Peyer's patch (tissue), 4 donors: ENCODE data around the gene MCTP1. TPM values are rescaled to one million over a fixed set of nuclear protein-coding genes. Genes with fewer than 3 reads are reported as not detected.

Source experiments
- DNase-seq, 3 donors: peaks; one replicate each; pipeline ENCODE4 v3.0.0-alpha.2; 2017 to 2019
- H3K27ac ChIP-seq, 4 donors: fragments of 200-600 bp; sonication (generic); one replicate each; pipeline ENCODE4 v1.5.1; 2016 to 2019
- H3K27me3 ChIP-seq, 2 donors: fragments of 200-600 bp; sonication (generic); one replicate each; pipeline ENCODE4 v1.5.1; 2019
- H3K36me3 ChIP-seq, 3 donors: fragments of 200-600 bp; sonication (generic); one replicate each; pipeline ENCODE4 v1.5.1; 2016 to 2019
- H3K4me1 ChIP-seq, 4 donors: fragments of 200-600 bp; sonication (generic); one replicate each; pipeline ENCODE4 v1.5.1; 2016 to 2019
- H3K4me3 ChIP-seq, 4 donors: fragments of 200-600 bp; sonication (generic); 1 replicate in 3 of 4; 2 replicates in 1 of 4; pipeline ENCODE4 v1.5.1; 2016 to 2019; ENCODE audit warnings: mild to moderate bottlenecking in 1 of 4
- H3K9me3 ChIP-seq, 4 donors: fragments of 200-600 bp; sonication (generic); one replicate each; pipeline ENCODE4 v1.5.1; 2016 to 2019; ENCODE audit warnings: mild to moderate bottlenecking in 1 of 4
- CTCF ChIP-seq, 6 experiments: fragments of 450-650 bp in 4 of 6; fragments of 200-600 bp in 2 of 6; sonication (generic) in 1 of 6; IDR thresholded peaks; one replicate each; pipeline ENCODE4 v1.5.1; 2017 to 2019; ENCODE audit warnings: antibody characterized with exemption in 6 of 6, mild to moderate bottlenecking in 3 of 6, moderate library complexity in 1 of 6
- POLR2A ChIP-seq, 2 donors: fragments of 450-650 bp; IDR thresholded peaks; one replicate each; pipeline ENCODE4 v1.5.1; 2017; ENCODE audit warnings: antibody characterized with exemption in 2 of 2, mild to moderate bottlenecking in 2 of 2, moderate library complexity in 2 of 2
- total RNA-seq, 4 donors: library from RNA; depleted of rRNA; stranded (reverse); fragments of >200 nt; gene quantifications; one replicate each; pipeline ENCODE4 v1.1.0, GENCODE V29; 2016

MCTP1 gene
- total RNA-seq, 4 donors from 2014 or later = 4.7 to 61.1 (median 11.3) TPM

- Histone ChIP-seq H3K4me1 (no peaks in the 10 kb centered on the region), H3K4me3 (no peak overlapping the region), H3K27ac (no peak overlapping the region), H3K36me3 (peaks cover 0 to 28% (median 0%) of the 10 kb centered on the region in 3 donors), H3K27me3 (no peaks in the 10 kb centered on the region), H3K9me3 (no peaks in the 10 kb centered on the region)
- no peak for TF ChIP-seq CTCF (IDR thresholded peaks at IDR 0.05)
- TF ChIP-seq POLR2A (IDR thresholded peaks at IDR 0.05) = no peak
- no peak for DNase-seq
These were observed 577.5 kb downstream of the MCTP1 start for GRCh38 chr5:94707359-94707758.

GRCh38 chr5:94705427-94705826 is 579.5 kb downstream of the MCTP1 start:
- H3K36me3 ChIP-seq = peaks cover 0 to 17% (median 0%) of the 10 kb centered on the region in 3 donors
- H3K4me1 ChIP-seq = no peaks in the 10 kb centered on the region
- no peak for TF ChIP-seq POLR2A (IDR thresholded peaks at IDR 0.05)
- no peak for TF ChIP-seq CTCF (IDR thresholded peaks at IDR 0.05)
- H3K27ac ChIP-seq = no peak overlapping the region
- no peak for DNase-seq
- no peaks in the 10 kb centered on the region for H3K27me3 ChIP-seq
- no peak overlapping the region for H3K4me3 ChIP-seq
- no peaks in the 10 kb centered on the region for H3K9me3 ChIP-seq

GRCh38 chr5:94702729-94703128 is 582.2 kb downstream of the MCTP1 start:
- H3K4me1 ChIP-seq = no peaks in the 10 kb centered on the region
- no peaks in the 10 kb centered on the region for H3K9me3 ChIP-seq
- no peak overlapping the region for H3K4me3 ChIP-seq
- DNase-seq = no peak
- TF ChIP-seq CTCF (IDR thresholded peaks at IDR 0.05) (no peak), POLR2A (IDR thresholded peaks at IDR 0.05) (no peak)
- H3K36me3 ChIP-seq = no peaks in the 10 kb centered on the region
- no peak overlapping the region for H3K27ac ChIP-seq
- H3K27me3 ChIP-seq = no peaks in the 10 kb centered on the region

- no peaks in the 10 kb centered on the region for H3K9me3 ChIP-seq
- H3K27ac ChIP-seq = no peak overlapping the region
- DNase-seq = no peak
- no peaks in the 10 kb centered on the region for H3K36me3 ChIP-seq
- H3K4me1 ChIP-seq = no peaks in the 10 kb centered on the region
- TF ChIP-seq POLR2A (IDR thresholded peaks at IDR 0.05) = no peak
- TF ChIP-seq CTCF (IDR thresholded peaks at IDR 0.05) = no peak
- H3K27me3 ChIP-seq = no peaks in the 10 kb centered on the region
- no peak overlapping the region for H3K4me3 ChIP-seq
These were observed 584.3 kb downstream of the MCTP1 start for GRCh38 chr5:94700592-94700991.

- no peak for DNase-seq
- Histone ChIP-seq H3K4me3 (no peak overlapping the region), H3K4me1 (no peaks in the 10 kb centered on the region), H3K36me3 (peaks cover 0 to 6% (median 0%) of the 10 kb centered on the region in 3 donors), H3K27me3 (no peaks in the 10 kb centered on the region), H3K27ac (no peak overlapping the region), H3K9me3 (no peaks in the 10 kb centered on the region)
- TF ChIP-seq CTCF (IDR thresholded peaks at IDR 0.05) (no peak), POLR2A (IDR thresholded peaks at IDR 0.05) (no peak)
These were observed 585.3 kb downstream of the MCTP1 start for GRCh38 chr5:94699562-94699961.

- Histone ChIP-seq H3K4me3 (no peak overlapping the region), H3K9me3 (no peaks in the 10 kb centered on the region), H3K27me3 (no peaks in the 10 kb centered on the region), H3K27ac (no peak overlapping the region), H3K4me1 (no peaks in the 10 kb centered on the region), H3K36me3 (peaks cover 0 to 6% (median 0%) of the 10 kb centered on the region in 3 donors)
- TF ChIP-seq CTCF (IDR thresholded peaks at IDR 0.05) (no peak), POLR2A (IDR thresholded peaks at IDR 0.05) (no peak)
- no peak for DNase-seq
These were observed 586.7 kb downstream of the MCTP1 start for GRCh38 chr5:94698197-94698596.
